ENCODE results near the gene MYOZ3. TPM values are rescaled to one million over a fixed set of nuclear protein-coding genes. Genes with fewer than 3 reads are reported as not detected.
A peak's percentile ranks its signal among the peaks of the same experiment; 100 is the strongest.

Gene MYOZ3
- total RNA-seq, 2 donors from 2014 or later: 12.4 to 15.8 TPM

GRCh38 chr5:150651382-150651781, 9.7 kb upstream of the MYOZ3 start:
- Mint-ChIP-seq H3K4me1 (peaks cover 20% of the 10 kb centered on the region), H3K4me3 (no peak overlapping the region), H3K36me3 (ENCODE audit: low read depth) (peaks cover 3% of the 10 kb centered on the region), H3K27me3 (ENCODE audit: insufficient read depth) (peaks cover 2% of the 10 kb centered on the region), H3K9me3 (no peaks in the 10 kb centered on the region), H3K27ac (peak overlapping the region; percentile 2)
- H3K4me3 ChIP-seq (ENCODE audit: low read length): no peak overlapping the region
- peak; percentile 59 for DNase-seq
- H3K9ac ChIP-seq (ENCODE audit: extremely low read depth, low read length, poor library complexity, severe bottlenecking): no peak overlapping the region
- TF ChIP-seq, protein P1, sequence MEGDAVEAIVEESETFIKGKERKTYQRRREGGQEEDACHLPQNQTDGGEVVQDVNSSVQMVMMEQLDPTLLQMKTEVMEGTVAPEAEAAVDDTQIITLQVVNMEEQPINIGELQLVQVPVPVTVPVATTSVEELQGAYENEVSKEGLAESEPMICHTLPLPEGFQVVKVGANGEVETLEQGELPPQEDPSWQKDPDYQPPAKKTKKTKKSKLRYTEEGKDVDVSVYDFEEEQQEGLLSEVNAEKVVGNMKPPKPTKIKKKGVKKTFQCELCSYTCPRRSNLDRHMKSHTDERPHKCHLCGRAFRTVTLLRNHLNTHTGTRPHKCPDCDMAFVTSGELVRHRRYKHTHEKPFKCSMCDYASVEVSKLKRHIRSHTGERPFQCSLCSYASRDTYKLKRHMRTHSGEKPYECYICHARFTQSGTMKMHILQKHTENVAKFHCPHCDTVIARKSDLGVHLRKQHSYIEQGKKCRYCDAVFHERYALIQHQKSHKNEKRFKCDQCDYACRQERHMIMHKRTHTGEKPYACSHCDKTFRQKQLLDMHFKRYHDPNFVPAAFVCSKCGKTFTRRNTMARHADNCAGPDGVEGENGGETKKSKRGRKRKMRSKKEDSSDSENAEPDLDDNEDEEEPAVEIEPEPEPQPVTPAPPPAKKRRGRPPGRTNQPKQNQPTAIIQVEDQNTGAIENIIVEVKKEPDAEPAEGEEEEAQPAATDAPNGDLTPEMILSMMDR (conservative IDR thresholded peaks at IDR 0.05): no peak
- WGBS, 2 experiments (ENCODE audit: insufficient coverage in 1 of 2, insufficient read length in 1 of 2): 77 to 100% methylated on average over 1 of the region's 1 CpG
- H3K9me3 ChIP-seq (ENCODE audit: control insufficient read depth, low read length): no peaks in the 10 kb centered on the region
- no peaks in the 10 kb centered on the region for H3K4me1 ChIP-seq (ENCODE audit: control insufficient read depth, insufficient read depth, low read length)
- no peaks in the 10 kb centered on the region for H3K36me3 ChIP-seq (ENCODE audit: control insufficient read depth, insufficient read depth, low read length)
- peak overlapping the region; percentile 89 for H3K27ac ChIP-seq (ENCODE audit: low read depth, low read length)
- H3K27me3 ChIP-seq (ENCODE audit: control insufficient read depth, insufficient read depth, low read length, poor library complexity, severe bottlenecking): no peaks in the 10 kb centered on the region

DNA sequence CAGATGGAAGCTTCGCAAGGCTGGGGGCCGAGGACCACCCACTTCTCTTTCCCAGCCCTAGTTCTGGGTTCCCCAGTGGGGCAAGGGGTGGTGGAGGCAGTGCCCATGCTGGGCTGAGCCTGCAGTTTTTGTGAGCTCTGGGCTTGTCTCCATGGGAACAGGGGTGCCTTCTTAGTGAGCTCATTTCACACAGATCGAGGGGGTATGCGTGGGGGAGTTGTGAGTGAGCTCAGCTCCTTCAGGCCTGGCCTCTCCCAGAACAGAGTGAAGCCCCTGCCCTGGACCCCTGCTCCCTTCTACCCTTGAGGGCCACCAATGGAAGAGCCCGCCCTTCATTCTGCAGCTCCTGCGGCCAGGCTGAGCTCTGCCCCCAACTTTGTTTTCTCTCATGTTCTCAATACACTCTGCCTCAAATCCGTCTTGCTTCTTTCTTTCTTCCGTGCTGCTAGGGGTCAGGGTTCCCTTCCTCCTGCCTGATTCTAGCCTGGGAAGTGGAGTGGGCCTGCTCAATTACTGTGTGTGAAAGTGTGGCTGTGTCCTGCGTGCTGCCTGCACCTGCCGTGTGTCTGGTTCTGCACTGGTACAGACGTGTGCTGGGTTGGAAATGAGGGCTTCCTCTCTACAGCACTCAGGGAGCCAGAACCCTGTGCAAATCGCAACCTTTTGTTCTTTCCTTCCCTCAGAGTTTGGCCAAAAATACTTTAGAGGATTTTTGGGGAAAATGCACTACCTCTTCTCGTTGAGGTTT, 9.0 kb upstream of the MYOZ3 start:
- Mint-ChIP-seq H3K27me3 (ENCODE audit: insufficient read depth) (peaks cover 2% of the 10 kb centered on the region), H3K4me3 (no peak overlapping the region), H3K36me3 (ENCODE audit: low read depth) (peaks cover 3% of the 10 kb centered on the region), H3K4me1 (peaks cover 20% of the 10 kb centered on the region), H3K27ac (no peak overlapping the region), H3K9me3 (no peaks in the 10 kb centered on the region)
- no peaks in the 10 kb centered on the region for H3K9me3 ChIP-seq (ENCODE audit: control insufficient read depth, low read length)
- H3K4me3 ChIP-seq (ENCODE audit: low read length): no peak overlapping the region
- no peaks in the 10 kb centered on the region for H3K36me3 ChIP-seq (ENCODE audit: control insufficient read depth, insufficient read depth, low read length)
- TF ChIP-seq, protein P1 (conservative IDR thresholded peaks at IDR 0.05): no peak
- H3K4me1 ChIP-seq (ENCODE audit: control insufficient read depth, insufficient read depth, low read length): no peaks in the 10 kb centered on the region
- 84% methylated on average over 13 of the region's 13 CpGs; no CpG with 5 or more reads in 1 of the 2 experiments for WGBS, 2 experiments (ENCODE audit: insufficient coverage in 1 of 2, insufficient read length in 1 of 2)
- peak overlapping the region; percentile 89 for H3K27ac ChIP-seq (ENCODE audit: low read depth, low read length)
- no peaks in the 10 kb centered on the region for H3K27me3 ChIP-seq (ENCODE audit: control insufficient read depth, insufficient read depth, low read length, poor library complexity, severe bottlenecking)
- DNase-seq: peak; percentile 52
- H3K9ac ChIP-seq (ENCODE audit: extremely low read depth, low read length, poor library complexity, severe bottlenecking): no peak overlapping the region

DNA sequence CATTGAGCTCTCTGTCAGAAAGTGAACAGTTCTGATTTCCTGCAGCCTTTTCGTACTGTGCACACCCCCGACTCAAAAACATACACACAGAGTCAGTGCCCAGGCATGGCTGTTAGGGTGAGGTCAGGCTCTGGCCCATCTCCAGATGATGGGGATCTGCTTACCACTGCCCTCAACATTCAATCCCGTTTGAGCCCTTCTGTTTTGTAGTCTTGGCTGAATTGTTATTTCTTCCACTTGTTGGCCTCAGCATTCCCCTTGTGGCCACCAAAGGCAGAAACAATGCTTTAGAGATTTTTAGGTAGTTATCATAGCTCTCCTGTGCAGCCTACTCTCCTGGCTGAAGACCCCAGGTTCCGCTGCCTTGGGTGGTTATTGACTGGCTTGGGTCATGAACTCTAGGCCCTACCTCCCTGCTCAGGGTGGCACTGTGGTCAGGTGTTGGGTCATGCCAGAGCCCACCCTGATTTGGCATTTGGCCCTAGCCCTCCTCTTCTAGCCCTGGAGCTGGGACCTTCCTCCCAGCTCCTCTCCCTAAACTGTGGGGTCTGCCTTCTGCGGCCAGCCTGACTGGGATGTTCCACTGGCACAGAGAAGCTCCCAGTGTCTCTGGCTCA, 7.8 kb upstream of the MYOZ3 start:
- Mint-ChIP-seq H3K9me3 (no peaks in the 10 kb centered on the region), H3K27me3 (ENCODE audit: insufficient read depth) (no peaks in the 10 kb centered on the region), H3K36me3 (ENCODE audit: low read depth) (peaks cover 3% of the 10 kb centered on the region), H3K4me3 (no peak overlapping the region), H3K27ac (no peak overlapping the region), H3K4me1 (peaks cover 25% of the 10 kb centered on the region)
- Histone ChIP-seq H3K9me3 (ENCODE audit: control insufficient read depth, low read length) (no peaks in the 10 kb centered on the region), H3K27ac (ENCODE audit: low read depth, low read length) (no peak overlapping the region), H3K36me3 (ENCODE audit: control insufficient read depth, insufficient read depth, low read length) (no peaks in the 10 kb centered on the region), H3K27me3 (ENCODE audit: control insufficient read depth, insufficient read depth, low read length, poor library complexity, severe bottlenecking) (no peaks in the 10 kb centered on the region), H3K4me3 (ENCODE audit: low read length) (no peak overlapping the region), H3K4me1 (ENCODE audit: control insufficient read depth, insufficient read depth, low read length) (no peaks in the 10 kb centered on the region), H3K9ac (ENCODE audit: extremely low read depth, low read length, poor library complexity, severe bottlenecking) (no peak overlapping the region)
- peak; percentile 46 for DNase-seq
- TF ChIP-seq, protein P1 (conservative IDR thresholded peaks at IDR 0.05): peak; percentile 58
- WGBS, 2 experiments (ENCODE audit: insufficient coverage in 1 of 2, insufficient read length in 1 of 2): 93 to 97% methylated on average over 5 of the region's 5 CpGs

All from endodermal cell (in vitro differentiated cells).